HG03175 (cell line): Measurements from ENCODE around the gene GPR137.

ENCODE experiments used
- ATAC-seq: cut with Tn5 transposase; IDR thresholded peaks from one replicate; pipeline ENCODE4 v1.9.1; 2021; ENCODE audit warnings: mild to moderate bottlenecking, moderate library complexity; ENCODE audit not compliant: unreplicated experiment

The GPR137 gene

DNA sequence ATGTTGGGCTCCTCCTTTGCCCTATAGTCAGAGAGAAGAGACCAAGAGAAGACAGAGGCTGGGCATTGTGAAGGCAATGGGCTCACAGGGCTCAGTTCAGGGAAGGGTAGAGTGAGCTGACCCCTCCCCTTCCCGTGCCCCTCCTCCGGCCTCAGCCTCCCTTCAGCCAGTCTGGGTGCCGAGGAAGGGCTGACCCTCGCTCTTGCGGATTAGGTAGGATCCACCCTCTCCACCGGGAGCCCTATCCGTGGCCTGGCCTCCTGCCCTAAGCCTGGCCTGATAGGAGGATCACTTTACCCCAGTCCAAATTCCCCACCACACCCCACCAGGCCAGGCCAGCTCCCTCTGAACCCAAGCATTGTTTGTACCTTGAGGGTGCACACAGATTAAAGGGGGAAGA lies 37.1 kb upstream of the GPR137 start:
- no peak for ATAC-seq

DNA sequence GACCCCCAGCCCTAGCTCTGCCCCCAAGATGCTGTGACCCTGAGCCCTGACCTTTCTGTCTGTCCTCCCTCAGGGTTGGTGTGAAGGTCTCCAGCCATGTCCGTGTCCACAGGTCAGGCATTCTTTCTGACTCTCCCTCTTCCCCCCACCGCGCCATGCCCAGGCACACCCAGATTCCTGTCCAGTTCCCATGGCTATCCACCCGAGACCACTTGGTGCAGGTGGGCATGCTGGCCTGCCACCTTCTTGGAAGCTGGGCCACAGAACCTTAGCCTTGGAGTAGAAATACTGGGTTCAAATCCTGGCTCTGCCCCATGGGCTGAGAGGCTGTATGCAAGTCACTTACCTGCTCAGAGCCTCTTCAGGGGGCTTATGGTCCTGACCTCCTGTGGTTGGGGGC lies 36.6 kb upstream of the GPR137 start:
- ATAC-seq, result no peak

DNA sequence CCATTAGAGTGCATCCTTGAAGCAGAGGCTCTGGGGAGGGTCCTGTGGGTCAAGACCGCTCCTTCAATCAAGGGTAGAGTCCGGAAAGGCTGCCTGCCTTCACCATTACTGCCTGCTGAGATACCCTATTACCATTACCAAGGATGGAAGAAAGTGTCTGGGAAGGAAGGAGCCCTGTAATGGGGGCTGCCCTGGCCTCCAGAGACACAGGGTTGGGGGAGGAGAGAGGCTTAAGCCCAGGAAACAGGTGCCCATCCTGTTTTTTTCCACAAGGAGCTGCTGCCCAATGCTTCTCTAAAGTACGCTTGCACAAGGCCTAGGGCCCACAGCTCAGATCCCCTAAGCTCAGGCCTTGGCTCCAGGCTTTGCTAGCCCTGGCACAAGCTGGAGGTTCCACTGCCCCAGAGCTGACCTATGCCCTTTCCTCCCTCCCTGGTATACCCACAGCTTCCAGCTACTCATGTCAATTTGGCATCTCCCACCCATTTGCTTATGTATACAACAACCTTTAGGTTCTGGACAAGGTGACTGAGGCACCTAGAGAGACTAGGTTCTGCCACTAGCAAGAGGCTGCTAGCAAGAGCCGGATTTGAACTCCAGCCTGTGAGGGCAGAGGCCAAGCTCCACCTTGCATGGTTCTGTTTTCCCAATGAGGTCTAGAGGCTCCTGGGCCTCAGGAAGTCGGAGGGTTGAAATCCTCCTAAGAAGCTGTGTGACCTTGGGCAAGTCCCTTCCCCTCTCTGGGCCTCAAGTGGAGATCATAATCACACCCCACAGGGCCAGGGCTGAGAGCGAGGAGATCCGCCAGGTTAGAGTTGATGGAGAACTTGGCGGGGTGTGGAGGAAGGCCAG lies 35.9 kb upstream of the GPR137 start:
- ATAC-seq, result no peak

GRCh38 chr11:64250415-64251015 lies 35.1 kb upstream of the GPR137 start:
- no peak for ATAC-seq

DNA sequence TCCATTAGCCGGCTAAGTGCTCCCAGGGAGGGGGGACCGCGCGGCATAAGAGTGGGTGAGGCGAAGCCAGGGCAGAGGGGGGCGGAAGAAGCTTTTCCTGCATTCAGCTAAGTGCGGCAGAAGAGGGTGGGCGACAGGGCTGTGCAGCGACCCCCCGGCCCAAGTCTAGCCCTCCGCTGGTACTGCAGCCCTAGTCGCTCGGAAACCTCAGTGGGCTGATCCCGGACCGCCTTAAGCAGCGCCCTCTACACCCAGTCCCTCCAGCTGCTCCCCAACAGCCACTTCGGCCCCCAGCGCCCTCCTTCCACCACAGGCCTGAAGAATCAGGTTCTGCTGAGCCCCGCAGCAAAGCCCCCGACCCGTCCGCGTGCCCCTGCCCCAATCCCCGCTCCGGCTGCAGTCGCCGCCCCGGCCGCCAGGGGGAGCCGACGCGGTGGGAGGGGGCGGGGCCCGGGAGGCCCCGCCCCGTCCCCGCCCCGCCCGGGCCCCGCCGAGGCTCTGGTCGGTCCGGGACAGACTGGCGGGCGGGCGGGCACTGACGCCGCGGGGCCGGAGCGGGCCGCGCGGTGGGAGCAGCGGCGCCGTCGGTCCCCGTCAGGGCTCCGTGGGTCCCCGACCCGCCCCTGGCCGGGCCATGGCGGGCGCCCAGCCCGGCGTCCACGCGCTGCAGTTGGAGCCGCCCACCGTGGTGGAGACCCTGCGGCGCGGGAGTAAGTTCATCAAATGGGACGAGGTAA lies 34.5 kb upstream of the GPR137 start, which contains the start of gene PLCB3:
PLCB3 (plus strand) TSS at position 515 of the 737 bp plus-strand sequence; CDS start at position 635, 120 bp downstream.
- peak; percentile 38 for ATAC-seq

- ATAC-seq, result no peak
These were observed 34.0 kb upstream of the GPR137 start for GRCh38 chr11:64251753-64252002.

DNA sequence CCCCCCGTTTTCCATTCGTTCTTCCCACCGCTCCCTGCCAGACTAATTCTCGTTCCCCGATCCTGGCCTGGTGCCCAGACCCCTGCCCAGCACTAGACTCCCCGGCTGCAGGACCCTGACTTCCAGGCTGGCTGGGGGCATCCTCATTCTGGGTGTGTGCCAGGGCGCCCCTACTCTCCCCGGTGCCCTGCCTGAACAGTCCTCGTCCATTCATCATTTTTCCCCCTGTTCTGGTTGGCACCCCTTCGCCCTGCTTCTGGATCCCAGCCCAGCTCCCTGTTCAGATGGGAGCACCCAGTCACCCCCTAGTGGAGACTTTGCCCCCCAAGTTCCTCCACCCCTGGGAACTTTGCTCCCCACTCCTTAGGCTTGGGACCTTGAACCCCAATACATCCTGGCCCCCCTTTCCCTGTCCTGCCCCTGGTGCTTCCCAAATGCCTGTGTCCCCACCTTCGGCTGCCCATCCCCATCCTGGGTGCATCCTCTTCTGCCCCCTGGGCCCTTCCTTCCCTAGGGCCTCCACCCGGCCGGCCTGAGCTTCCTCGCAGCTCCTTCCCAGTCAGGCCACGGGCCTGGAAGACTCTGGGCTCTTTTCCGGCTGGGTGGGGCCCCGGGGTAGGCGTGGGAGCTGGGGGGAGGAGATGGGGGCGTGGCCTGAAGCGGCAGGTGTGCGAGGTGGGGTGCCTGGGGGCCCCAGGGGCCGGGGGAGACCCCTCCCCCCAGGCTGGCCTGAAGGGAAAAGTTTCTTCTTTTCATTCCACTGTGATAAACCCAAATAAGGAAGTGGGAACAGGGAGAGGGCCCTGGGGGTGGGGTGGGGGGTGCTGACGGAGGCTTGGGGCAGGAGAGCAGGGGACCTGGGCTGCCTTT lies 33.4 kb upstream of the GPR137 start:
- ATAC-seq, result no peak

DNA sequence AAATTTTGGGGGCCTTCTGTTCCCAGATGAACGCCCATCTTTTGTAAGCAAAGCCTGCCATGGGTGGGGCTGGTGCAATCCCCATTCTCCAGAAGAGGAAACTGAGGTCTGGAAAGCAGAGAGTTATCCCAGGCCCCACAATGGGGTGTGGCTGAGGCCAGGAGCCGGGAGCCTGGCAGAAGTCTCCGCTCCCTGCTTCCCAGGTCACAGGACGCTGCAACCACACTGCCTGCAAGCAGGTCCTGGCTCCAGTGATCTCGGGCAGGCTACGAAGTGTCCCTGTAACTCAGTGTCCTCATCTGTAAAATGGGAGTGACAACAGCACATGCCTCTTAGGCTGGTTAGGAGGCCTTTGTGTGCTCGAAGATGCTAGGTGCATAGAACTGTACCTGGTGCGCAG lies 32.6 kb upstream of the GPR137 start:
- no peak for ATAC-seq

- no peak for ATAC-seq
These were observed 32.2 kb upstream of the GPR137 start for GRCh38 chr11:64253481-64253880.

- no peak for ATAC-seq
These were observed 31.3 kb upstream of the GPR137 start for GRCh38 chr11:64254326-64254725.

DNA sequence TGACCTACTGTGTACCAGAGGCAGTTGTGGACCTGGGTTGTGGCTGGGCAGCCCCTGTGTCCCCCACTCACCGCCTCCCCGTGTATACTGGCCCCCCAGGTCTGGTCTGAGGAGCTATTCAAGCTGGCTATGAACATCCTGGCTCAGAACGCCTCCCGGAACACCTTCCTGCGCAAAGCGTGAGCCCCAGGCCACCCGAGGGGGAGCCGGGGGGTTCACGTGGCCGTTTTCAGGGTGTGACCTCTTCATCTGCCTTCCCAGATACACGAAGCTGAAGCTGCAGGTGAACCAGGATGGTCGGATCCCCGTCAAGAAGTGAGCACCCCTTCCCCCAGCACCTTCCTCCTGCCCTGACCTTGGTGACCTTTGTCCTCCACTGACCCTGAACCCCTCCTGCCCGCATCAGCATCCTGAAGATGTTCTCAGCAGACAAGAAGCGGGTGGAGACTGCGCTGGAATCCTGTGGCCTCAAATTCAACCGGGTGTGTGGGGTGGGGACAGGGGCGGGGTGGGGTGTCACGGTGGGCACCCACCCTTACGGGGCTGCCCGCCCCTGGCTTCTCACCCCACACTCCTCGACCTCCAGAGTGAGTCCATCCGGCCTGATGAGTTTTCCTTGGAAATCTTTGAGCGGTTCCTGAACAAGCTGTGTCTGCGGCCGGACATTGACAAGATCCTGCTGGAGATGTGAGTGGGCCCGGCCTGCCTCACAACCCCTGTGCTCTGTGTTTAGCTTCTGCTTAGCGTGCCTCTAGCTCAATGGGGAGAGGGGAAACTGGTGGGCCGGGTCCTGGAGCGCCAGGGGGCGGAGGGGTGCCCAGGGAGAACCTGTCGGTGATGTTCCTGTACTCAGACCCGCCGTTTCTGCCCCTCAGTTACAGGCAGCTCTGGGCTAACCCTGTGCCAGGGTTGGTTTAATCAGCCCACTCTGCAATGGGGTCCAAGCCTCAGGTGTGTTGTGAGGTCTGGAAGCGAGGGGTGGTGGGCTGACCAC lies 30.2 kb upstream of the GPR137 start:
- ATAC-seq, result no peak

- ATAC-seq, result no peak
These were observed 29.3 kb upstream of the GPR137 start for GRCh38 chr11:64256300-64256699.

GRCh38 chr11:64258356-64258755 lies 27.3 kb upstream of the GPR137 start:
- ATAC-seq, result no peak

GRCh38 chr11:64258946-64259532 lies 26.6 kb upstream of the GPR137 start:
- ATAC-seq, result no peak

GRCh38 chr11:64259533-64260067 lies 26.0 kb upstream of the GPR137 start:
- no peak for ATAC-seq

- ATAC-seq, result no peak
These were observed 25.4 kb upstream of the GPR137 start for GRCh38 chr11:64260147-64260708.

DNA sequence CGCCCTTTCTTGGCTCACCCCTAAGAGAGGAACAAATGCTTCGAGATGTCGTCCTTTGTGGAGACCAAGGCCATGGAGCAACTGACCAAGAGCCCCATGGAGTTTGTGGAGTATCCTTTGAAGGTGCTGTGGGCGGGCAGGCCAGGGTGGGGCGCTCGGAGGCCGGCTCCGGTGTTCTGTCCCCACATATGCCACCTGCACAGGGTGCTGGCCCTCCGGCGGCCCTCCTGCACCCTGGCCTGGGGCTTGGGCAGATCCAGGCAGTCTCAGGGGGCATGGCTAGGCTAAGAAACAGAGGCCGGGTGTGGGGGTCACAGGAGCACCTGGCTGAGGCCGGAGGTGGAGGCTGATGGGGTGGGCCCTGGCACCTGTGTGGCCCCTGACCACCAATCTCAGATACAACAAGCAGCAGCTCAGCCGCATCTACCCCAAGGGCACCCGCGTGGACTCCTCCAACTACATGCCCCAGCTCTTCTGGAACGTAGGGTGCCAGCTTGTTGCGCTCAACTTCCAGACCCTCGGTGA lies 24.0 kb upstream of the GPR137 start:
- ATAC-seq, result no peak

DNA sequence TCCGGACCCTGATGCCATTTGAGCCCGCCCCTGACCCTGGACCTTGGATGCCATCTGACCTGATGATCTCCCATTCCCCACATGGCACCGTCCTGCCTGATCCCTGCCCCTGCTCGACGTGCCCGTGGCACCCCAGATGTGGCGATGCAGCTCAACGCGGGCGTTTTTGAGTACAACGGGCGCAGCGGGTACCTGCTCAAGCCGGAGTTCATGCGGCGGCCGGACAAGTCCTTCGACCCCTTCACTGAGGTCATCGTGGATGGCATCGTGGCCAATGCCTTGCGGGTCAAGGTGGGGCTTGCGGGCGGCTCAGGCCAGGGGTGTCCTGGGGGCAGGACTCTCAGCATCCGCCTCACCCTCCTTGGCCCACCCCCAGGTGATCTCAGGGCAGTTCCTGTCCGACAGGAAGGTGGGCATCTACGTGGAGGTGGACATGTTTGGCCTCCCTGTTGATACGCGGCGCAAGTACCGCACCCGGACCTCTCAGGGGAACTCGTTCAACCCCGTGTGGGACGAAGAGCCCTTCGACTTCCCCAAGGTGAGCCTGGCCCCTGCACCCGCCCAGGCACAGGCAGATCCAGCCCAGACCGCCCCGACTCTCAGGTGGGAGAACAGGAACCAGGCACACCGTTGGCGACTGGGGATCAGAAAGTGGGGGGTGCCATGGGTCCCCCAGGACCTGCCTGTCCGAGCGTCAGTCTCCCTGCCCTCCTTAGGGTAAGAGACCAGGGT lies 23.2 kb upstream of the GPR137 start:
- no peak for ATAC-seq
